GM19023 (cell line): ENCODE results near the gene SCUBE1.

Experiments used
- ATAC-seq: cut with Tn5 transposase; IDR thresholded peaks from one replicate; pipeline ENCODE4 v1.9.1; 2021; ENCODE audit warnings: mild to moderate bottlenecking, moderate library complexity; ENCODE audit not compliant: unreplicated experiment

Gene SCUBE1

GRCh38 chr22:43329061-43329460 lies 14.1 kb downstream of the SCUBE1 start:
- no peak for ATAC-seq

DNA sequence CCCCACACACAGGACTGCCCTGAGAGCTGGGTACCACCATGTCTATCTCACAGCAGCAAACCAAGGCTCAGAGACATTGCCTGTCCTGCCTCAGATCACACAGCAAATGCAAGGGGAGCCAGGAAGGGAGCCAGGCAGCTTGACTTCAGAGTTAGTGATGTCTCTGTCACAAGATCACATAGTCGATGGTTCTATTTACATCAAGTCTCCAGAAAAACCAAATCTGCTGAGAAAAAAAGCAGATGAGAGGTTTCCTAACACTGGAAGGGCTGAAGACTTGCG lies 16.1 kb downstream of the SCUBE1 start:
- no peak for ATAC-seq

GRCh38 chr22:43326331-43327156 lies 16.6 kb downstream of the SCUBE1 start:
- ATAC-seq = no peak

DNA sequence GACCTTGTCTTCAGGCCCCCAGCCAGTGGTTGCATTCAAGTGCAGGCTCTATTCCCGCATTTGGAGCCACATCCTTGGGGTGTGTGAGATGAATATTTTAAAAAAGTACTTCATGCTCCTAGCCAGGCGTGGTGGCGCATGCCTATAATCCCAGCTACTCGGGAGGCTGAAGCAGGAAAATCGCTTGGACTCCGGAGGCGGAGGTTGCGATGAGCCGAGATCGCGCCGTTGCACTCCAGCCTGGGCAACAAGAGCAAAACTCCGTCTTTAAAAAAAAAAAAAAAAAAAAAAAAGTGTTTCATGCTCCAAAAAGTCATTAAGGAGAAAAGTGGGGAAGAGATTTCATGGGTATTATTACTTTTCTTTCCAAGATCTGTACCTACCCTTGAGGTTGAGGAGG lies 18.0 kb downstream of the SCUBE1 start:
- ATAC-seq = no peak

DNA sequence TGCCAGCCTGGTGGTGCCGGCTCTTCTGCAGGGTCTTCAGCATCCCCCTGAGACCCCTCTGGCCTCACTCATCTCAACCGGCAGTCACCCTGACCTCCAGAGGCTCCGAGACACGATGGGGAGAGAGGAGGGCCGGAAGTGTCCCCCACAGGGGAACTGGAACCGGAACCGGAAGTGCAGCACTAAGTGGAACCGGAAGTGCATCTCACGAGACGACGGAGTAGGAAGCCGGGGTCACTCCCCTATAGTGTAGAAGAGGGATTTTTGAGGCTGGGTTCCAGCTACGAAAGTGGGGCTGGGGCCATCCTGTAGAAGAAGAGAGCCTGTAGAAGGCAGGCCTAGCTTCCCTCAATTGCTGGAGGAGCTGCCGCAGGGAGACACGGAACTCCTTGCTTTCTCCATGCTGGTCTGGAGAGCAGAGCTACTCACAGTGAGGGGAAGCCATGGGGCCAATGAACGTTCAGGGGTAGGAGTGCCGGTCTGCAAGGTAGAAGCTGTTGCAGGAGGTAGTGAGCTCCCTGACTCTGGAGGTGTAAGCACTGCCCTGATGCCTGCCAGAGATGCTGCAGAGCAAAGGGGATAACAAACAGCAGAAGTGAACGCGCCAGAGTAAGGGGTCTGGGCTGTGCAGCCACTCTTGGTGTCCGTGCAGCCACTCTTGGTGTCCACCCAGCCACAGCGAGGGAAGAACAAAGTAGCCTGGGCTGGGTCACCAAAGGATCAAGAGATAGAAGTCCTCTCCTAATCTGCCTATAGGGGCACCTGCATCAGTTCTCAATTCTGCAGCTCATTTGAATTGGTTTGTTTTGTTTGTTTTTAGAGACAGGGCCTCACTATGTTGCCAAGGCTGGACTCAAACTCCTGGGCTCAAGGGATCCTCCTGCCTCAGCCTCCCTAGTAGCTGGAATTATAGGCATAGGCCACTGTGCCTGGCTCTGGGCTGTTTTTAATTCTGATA lies 21.9 kb downstream of the SCUBE1 start:
- no peak for ATAC-seq

DNA sequence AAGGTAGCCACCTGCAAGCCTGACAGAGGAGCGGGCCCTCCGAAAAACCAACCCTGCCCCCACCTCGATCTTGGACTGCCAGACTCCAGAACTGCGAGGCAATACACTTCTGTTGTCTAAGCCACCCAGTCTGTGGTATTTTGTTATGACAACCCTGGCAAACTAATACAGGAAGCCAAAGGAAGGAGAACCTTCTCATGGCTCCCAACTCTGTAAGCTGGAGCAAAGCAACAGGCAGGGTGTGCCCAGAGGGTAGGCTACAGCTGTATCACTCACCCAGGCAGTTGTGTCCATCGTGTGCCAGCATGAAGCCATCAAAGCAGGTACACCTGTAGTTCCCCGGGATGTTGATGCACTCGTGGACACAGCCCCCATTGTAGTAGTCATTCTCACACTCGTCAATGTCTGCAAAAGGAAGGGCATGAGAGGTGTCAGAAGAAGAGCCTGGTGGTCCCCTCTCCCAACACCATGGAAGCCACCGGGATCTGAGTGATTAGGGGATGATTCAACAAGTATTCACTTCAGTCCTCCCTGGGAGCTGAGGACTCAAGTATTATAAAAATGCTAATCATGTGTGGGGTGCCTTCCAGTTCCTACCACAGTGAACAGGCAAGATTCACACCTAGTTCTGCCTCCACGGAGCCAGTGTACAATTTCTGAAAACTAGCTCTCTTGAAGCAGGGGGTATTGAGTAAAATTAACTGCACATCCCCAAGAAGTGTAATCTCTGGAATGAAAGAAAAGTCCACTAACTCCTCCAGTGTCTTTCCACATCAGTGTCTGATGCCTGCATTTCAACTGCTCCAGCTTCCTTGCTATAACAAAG lies 23.3 kb downstream of the SCUBE1 start:
- ATAC-seq = no peak

DNA sequence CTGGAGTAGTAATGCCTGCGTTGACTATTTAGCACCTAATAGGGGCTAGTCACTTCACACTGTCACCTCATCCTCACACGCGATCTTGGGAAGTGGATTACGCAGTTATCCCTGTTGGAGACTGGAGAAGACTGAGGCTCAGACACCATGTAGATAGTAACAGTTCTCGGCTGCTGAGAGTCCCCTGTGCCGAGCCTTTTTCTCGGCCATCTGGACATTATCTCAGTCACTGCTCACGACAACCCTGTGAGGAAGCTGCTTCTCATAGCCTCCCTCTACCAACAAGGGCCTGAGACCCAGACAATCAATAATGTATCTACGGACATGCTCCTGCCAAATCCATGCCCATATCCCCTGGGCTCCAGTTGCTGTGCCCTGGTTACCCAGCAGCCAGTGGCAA lies 25.9 kb downstream of the SCUBE1 start:
- ATAC-seq = no peak

DNA sequence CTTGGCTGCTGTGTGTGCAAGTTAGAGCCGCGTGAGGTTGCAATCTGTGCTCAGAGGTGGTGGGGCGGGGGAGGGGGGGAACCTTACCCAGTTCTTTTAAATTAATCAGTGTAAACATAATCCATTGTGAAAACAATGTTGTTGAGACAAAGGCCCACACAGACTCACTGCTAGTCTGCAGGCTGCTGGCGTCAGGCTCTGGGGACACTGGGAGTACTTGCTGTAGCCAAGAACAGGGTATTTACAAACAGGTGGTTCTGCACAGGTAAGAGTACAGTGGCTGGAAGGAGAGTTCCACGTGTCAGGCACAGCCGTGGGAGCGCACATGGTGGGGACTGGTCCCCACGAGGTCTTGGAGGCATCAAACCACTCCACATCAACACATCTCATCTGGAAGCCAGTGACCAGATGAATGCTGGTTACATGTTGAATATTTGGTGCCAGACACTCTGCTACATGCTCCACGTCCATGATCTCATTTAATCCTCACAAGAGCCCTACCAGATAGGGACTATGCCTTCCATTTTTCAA lies 27.4 kb downstream of the SCUBE1 start:
- ATAC-seq = no peak

GRCh38 chr22:43314611-43315010 lies 28.6 kb downstream of the SCUBE1 start:
- ATAC-seq = no peak

- no peak for ATAC-seq
These were observed 29.2 kb downstream of the SCUBE1 start for GRCh38 chr22:43313890-43314474.

DNA sequence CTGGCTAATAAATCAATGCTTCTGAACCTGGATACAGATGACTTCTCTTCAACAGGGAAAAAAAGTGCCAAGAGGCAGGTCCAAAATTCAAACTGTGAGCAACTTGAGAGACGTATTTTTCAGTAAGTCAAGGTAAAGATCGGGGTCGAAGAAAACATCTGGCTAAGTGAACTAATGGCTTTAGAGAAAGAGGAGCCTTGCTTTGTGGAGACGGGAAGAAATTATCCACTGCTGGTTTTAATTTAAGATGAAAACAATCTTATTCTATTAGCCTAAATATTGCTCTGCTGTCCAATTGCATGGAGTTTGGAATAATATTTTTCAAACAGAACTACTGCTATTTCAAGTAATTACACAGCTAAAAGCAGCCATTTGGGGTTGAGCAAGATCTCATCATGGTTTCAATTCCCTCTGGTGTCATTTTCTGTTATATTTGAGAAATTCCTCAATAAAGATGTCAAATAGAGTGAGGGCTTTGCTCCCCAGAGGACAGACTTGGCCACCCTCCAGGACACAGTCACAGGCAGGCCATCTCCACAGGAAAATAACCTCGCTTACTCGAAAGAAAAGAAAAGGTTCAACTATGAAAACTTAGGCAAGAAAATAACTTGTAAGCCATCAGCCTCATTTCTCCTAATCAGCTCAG lies 29.8 kb downstream of the SCUBE1 start:
- no peak for ATAC-seq

- no peak for ATAC-seq
These were observed 30.6 kb downstream of the SCUBE1 start for GRCh38 chr22:43312608-43313007.

GRCh38 chr22:43310798-43311197 lies 32.4 kb downstream of the SCUBE1 start:
- ATAC-seq = no peak

- no peak for ATAC-seq
These were observed 32.9 kb downstream of the SCUBE1 start for GRCh38 chr22:43310311-43310710.

DNA sequence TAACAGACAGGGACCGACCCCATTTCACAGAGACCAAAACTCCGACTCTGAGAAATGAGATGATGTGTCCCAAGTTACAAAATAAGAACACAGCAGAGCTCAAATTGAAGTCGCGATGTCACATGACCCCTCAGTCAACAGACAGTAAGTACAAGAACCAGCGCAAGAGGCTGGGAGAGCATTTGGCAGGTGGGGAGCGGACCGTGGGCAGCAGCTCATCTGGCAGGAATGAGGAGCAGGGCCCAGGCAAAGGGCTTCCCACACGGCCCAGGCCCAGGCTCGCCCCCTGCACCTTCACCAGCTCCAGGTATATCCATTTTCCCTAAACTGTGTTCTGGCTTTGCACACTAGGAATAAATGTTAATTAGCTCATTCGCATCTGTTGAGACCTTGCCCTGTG lies 34.3 kb downstream of the SCUBE1 start:
- ATAC-seq = no peak

GRCh38 chr22:43308060-43308830 lies 34.9 kb downstream of the SCUBE1 start:
- no peak for ATAC-seq

- ATAC-seq = no peak
These were observed 37.4 kb downstream of the SCUBE1 start for GRCh38 chr22:43305806-43306205.

GRCh38 chr22:43304831-43305590 lies 38.2 kb downstream of the SCUBE1 start:
- no peak for ATAC-seq

DNA sequence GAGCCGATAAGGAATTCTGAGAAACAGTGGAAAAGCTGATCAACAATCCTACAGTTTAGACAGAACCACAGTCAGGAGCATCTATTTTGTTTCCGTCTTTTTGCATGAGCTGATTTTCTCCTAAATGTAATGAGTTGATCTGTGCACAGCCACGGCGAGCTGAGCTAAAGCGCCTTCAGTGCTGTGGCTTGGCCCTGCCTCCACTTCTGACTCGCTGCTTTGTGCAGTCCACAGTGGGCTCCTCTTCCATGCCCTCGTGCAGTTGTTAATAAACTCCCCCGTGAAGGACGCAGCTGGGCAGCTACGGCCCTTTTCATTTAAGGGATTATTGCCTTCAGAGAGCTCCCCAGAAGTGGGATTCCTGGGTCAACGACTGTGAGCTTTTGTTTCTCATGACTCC lies 39.4 kb downstream of the SCUBE1 start:
- ATAC-seq = no peak
